ENCODE measurements around the gene DMAP1. TPM values are rescaled to one million over a fixed set of nuclear protein-coding genes. Genes with fewer than 3 reads are reported as not detected.

DMAP1 gene
- total RNA-seq, 1 donor from 2014 or later, result 33.1 TPM

DNA sequence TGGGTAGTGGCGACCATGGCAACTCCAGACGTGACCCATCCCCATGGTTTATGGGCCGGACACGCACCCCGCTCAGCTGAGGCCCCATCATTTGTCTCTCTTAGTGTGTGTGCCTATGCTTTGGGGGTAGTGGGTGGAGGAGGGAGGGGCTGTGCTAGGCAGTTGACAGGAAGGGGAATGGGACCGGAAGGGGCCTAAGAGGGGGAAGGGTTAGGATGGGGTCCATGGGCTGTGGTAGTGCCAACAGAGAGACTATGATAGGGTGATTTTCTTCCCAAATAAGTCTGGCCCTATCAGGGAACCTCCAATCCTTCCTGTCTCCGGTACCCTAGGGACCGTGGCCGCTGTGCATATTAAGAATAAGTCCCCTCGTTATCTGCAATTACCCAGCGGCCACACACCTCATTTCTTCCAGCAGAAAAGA is 9.9 kb downstream of the DMAP1 start:
- H3K27ac Mint-ChIP-seq (ENCODE audit: unreplicated experiment), result no peak overlapping the region
- DNase-seq (ENCODE audit: low spot score), result no peak
- no peaks in the 10 kb centered on the region for H3K9me3 Mint-ChIP-seq (ENCODE audit: low read depth)
- no peaks in the 10 kb centered on the region for H3K4me1 Mint-ChIP-seq (ENCODE audit: low read depth)
- TF ChIP-seq, protein P1, sequence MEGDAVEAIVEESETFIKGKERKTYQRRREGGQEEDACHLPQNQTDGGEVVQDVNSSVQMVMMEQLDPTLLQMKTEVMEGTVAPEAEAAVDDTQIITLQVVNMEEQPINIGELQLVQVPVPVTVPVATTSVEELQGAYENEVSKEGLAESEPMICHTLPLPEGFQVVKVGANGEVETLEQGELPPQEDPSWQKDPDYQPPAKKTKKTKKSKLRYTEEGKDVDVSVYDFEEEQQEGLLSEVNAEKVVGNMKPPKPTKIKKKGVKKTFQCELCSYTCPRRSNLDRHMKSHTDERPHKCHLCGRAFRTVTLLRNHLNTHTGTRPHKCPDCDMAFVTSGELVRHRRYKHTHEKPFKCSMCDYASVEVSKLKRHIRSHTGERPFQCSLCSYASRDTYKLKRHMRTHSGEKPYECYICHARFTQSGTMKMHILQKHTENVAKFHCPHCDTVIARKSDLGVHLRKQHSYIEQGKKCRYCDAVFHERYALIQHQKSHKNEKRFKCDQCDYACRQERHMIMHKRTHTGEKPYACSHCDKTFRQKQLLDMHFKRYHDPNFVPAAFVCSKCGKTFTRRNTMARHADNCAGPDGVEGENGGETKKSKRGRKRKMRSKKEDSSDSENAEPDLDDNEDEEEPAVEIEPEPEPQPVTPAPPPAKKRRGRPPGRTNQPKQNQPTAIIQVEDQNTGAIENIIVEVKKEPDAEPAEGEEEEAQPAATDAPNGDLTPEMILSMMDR (IDR thresholded peaks at IDR 0.05), result no peak
- H3K36me3 Mint-ChIP-seq (ENCODE audit: low read depth), result peaks cover 10% of the 10 kb centered on the region
- no peaks in the 10 kb centered on the region for H3K27me3 Mint-ChIP-seq (ENCODE audit: low read depth)
- H3K4me3 Mint-ChIP-seq (ENCODE audit: unreplicated experiment), result no peak overlapping the region

- no peak overlapping the region for H3K27ac Mint-ChIP-seq (ENCODE audit: unreplicated experiment)
- DNase-seq (ENCODE audit: low spot score), result no peak
- H3K9me3 Mint-ChIP-seq (ENCODE audit: low read depth), result no peaks in the 10 kb centered on the region
- no peak overlapping the region for H3K4me3 Mint-ChIP-seq (ENCODE audit: unreplicated experiment)
- H3K27me3 Mint-ChIP-seq (ENCODE audit: low read depth), result no peaks in the 10 kb centered on the region
- H3K4me1 Mint-ChIP-seq (ENCODE audit: low read depth), result no peaks in the 10 kb centered on the region
- TF ChIP-seq, protein P1 (IDR thresholded peaks at IDR 0.05), result no peak
- peaks cover 2% of the 10 kb centered on the region for H3K36me3 Mint-ChIP-seq (ENCODE audit: low read depth)
These were observed 12.5 kb downstream of the DMAP1 start for GRCh38 chr1:44225761-44226160.

GRCh38 chr1:44227211-44227610 is 13.9 kb downstream of the DMAP1 start:
- no peaks in the 10 kb centered on the region for H3K4me1 Mint-ChIP-seq (ENCODE audit: low read depth)
- no peak for DNase-seq (ENCODE audit: low spot score)
- no peak overlapping the region for H3K27ac Mint-ChIP-seq (ENCODE audit: unreplicated experiment)
- H3K4me3 Mint-ChIP-seq (ENCODE audit: unreplicated experiment), result no peak overlapping the region
- H3K9me3 Mint-ChIP-seq (ENCODE audit: low read depth), result no peaks in the 10 kb centered on the region
- no peaks in the 10 kb centered on the region for H3K27me3 Mint-ChIP-seq (ENCODE audit: low read depth)
- TF ChIP-seq, protein P1 (IDR thresholded peaks at IDR 0.05), result no peak
- H3K36me3 Mint-ChIP-seq (ENCODE audit: low read depth), result peaks cover 2% of the 10 kb centered on the region

GRCh38 chr1:44228218-44228617 is 14.9 kb downstream of the DMAP1 start:
- DNase-seq (ENCODE audit: low spot score), result no peak
- H3K36me3 Mint-ChIP-seq (ENCODE audit: low read depth), result peaks cover 2% of the 10 kb centered on the region
- no peak overlapping the region for H3K4me3 Mint-ChIP-seq (ENCODE audit: unreplicated experiment)
- no peaks in the 10 kb centered on the region for H3K4me1 Mint-ChIP-seq (ENCODE audit: low read depth)
- no peaks in the 10 kb centered on the region for H3K27me3 Mint-ChIP-seq (ENCODE audit: low read depth)
- H3K9me3 Mint-ChIP-seq (ENCODE audit: low read depth), result no peaks in the 10 kb centered on the region
- TF ChIP-seq, protein P1 (IDR thresholded peaks at IDR 0.05), result no peak
- no peak overlapping the region for H3K27ac Mint-ChIP-seq (ENCODE audit: unreplicated experiment)

DNA sequence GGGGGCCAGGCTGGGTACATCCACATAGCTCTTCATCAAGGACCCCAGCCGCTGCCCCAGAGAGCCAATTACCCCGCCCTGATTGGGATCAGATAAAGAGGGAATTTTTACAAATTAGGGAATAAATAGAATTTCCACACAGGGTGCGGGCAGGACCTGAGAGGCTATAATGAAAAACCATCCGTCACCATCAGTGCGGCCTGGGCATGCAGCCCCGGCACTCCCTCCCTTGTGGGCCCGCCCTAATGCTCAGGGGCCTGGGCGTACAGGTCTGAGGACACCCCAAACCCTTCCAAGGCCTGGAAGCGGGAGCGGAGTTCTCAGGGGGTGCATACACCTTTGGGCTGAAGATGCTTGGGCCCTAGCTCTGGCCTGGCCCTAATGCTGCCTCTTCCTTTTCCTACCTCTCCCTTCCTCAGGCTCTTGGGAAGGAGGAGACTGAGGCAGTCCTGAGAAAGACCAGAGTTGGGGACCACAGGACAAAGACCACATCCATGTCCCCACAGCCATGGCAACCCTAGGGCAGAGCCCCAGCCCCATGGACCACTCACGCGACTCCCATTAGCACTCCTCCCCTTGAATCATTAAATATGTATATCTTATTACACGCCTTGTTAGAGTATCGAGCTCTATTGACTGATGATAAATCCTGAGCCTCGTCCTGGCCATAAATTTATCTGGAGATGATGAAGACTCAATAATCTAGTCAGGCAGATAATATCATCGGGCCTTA is 16.3 kb downstream of the DMAP1 start:
- Mint-ChIP-seq H3K27ac (ENCODE audit: unreplicated experiment) (no peak overlapping the region), H3K36me3 (ENCODE audit: low read depth) (peaks cover 2% of the 10 kb centered on the region), H3K4me3 (ENCODE audit: unreplicated experiment) (no peak overlapping the region), H3K4me1 (ENCODE audit: low read depth) (no peaks in the 10 kb centered on the region), H3K9me3 (ENCODE audit: low read depth) (no peaks in the 10 kb centered on the region), H3K27me3 (ENCODE audit: low read depth) (no peaks in the 10 kb centered on the region)
- DNase-seq (ENCODE audit: low spot score), result no peak
- TF ChIP-seq, protein P1 (IDR thresholded peaks at IDR 0.05), result no peak
